Gastrocnemius medialis (tissue), 4 donors: ENCODE results near the gene PTPRM. TPM values are rescaled to one million over a fixed set of nuclear protein-coding genes. Genes with fewer than 3 reads are reported as not detected.

Experiments
- ATAC-seq, 2 donors: fragments of 150-250 bp; one replicate each; pipeline ENCODE4 v1.9.1; 2016
- DNase-seq, 2 donors: peaks; one replicate each; pipeline ENCODE4 v3.0.0-alpha.2; 2019
- H3K27ac ChIP-seq, 4 donors: fragments of 200-600 bp; sonication (generic); 1 replicate in 1 of 4; 2 replicates in 3 of 4; pipeline ENCODE4 v1.5.1; 2016 to 2018; ENCODE audit warnings: mild to moderate bottlenecking in 2 of 4, moderate library complexity in 1 of 4
- H3K27me3 ChIP-seq, 3 donors: fragments of 200-600 bp; sonication (generic) in 2 of 3; 1 replicate in 1 of 3; 2 replicates in 2 of 3; pipeline versions ENCODE4 v1.5.1 to v1.6.0; 2016 to 2019; ENCODE audit warnings: mild to moderate bottlenecking in 1 of 3, moderate library complexity in 1 of 3
- H3K36me3 ChIP-seq, 2 donors: fragments of 200-600 bp; sonication (generic) in 1 of 2; one replicate each; pipeline ENCODE4 v1.5.1; 2017 to 2018
- H3K4me1 ChIP-seq, 2 donors: fragments of 200-600 bp; sonication (generic) in 1 of 2; one replicate each; pipeline ENCODE4 v1.5.1; 2016 to 2017; ENCODE audit warnings: mild to moderate bottlenecking in 2 of 2
- H3K4me3 ChIP-seq, 4 donors: fragments of 200-600 bp; sonication (generic) in 3 of 4; 1 replicate in 1 of 4; 2 replicates in 3 of 4; pipeline ENCODE4 v1.5.1; 2016 to 2019; ENCODE audit warnings: mild to moderate bottlenecking in 2 of 4
- H3K9me3 ChIP-seq, 3 donors: fragments of 200-600 bp; sonication (generic) in 2 of 3; 1 replicate in 1 of 3; 2 replicates in 2 of 3; pipeline ENCODE4 v1.5.1; 2016 to 2019
- CTCF ChIP-seq, 5 experiments: fragments of 450-650 bp in 3 of 5; fragments of 200-600 bp in 2 of 5; sonication (generic) in 2 of 5; IDR thresholded peaks in 4 of 5; conservative IDR thresholded peaks in 1 of 5; 1 replicate in 4 of 5; 2 replicates in 1 of 5; pipeline ENCODE4 v1.5.1; 2016 to 2019; ENCODE audit warnings: antibody characterized with exemption in 5 of 5, mild to moderate bottlenecking in 3 of 5, moderate library complexity in 3 of 5
- POLR2A ChIP-seq, 2 donors: fragments of 450-650 bp; IDR thresholded peaks; one replicate each; pipeline ENCODE4 v1.6.1; 2017; ENCODE audit warnings: antibody characterized with exemption in 2 of 2, mild to moderate bottlenecking in 2 of 2, moderate library complexity in 2 of 2
- in situ Hi-C, 4 donors: fragments of 200-750 bp; cut with MboI; loops; one replicate each; pipeline versions ENCODE4 v1.15.0 to v1.8.0; 2017; ENCODE audit warnings: low sequenced_read_pairs in 4 of 4
- intact Hi-C: fragments of 100-400 bp; cut with DNase I; formaldehyde crosslinking; loops from one replicate; pipeline ENCODE4 v1.15.1; 2023; ENCODE audit warnings: low total_unique reads
- total RNA-seq, 4 donors: library from RNA; depleted of rRNA; stranded (reverse); fragments of >200 nt; gene quantifications; one replicate each; pipeline versions ENCODE4 v1.1.0 to v1.2.3, GENCODE V29; 2016

PTPRM gene
- total RNA-seq, 4 donors from 2014 or later, result 52.6 to 79.3 (median 63.8) TPM

GRCh38 chr18:8380926-8381325 lies 813.8 kb downstream of the PTPRM start:
- H3K4me1 ChIP-seq, result no peaks in the 10 kb centered on the region
- ATAC-seq, result no peak
- no peak overlapping the region for H3K4me3 ChIP-seq
- intact Hi-C loops, result no loop called here
- no peaks in the 10 kb centered on the region for H3K27me3 ChIP-seq
- no peaks in the 10 kb centered on the region for H3K9me3 ChIP-seq
- no peak for DNase-seq
- peaks cover 3 to 56% of the 10 kb centered on the region in 2 donors for H3K36me3 ChIP-seq
- no peak overlapping the region for H3K27ac ChIP-seq
- TF ChIP-seq POLR2A (IDR thresholded peaks at IDR 0.05), result no peak
- no peak for TF ChIP-seq CTCF (IDR thresholded peaks at IDR 0.05 in 4 of 5, conservative IDR thresholded peaks at IDR 0.05 in 1 of 5)
- in situ Hi-C loops, result loop anchor here in 2 of 4 donors (10.0 to 25.0 kb wide), 2 partner anchors 296 to 1119 kb away; no protein-coding TSS in a partner anchor

GRCh38 chr18:8381821-8382459 lies 814.8 kb downstream of the PTPRM start:
- no peak overlapping the region for H3K27ac ChIP-seq
- H3K9me3 ChIP-seq, result no peaks in the 10 kb centered on the region
- ATAC-seq (no peak), DNase-seq (no peak)
- H3K27me3 ChIP-seq, result no peaks in the 10 kb centered on the region
- TF ChIP-seq POLR2A (IDR thresholded peaks at IDR 0.05) (no peak), CTCF (IDR thresholded peaks at IDR 0.05 in 4 of 5, conservative IDR thresholded peaks at IDR 0.05 in 1 of 5) (no peak)
- no peaks in the 10 kb centered on the region for H3K4me1 ChIP-seq
- H3K36me3 ChIP-seq, result peaks cover 3 to 59% of the 10 kb centered on the region in 2 donors
- intact Hi-C loops, result no loop called here
- in situ Hi-C loops, result loop anchor here in 2 of 4 donors (10.0 to 25.0 kb wide), 2 partner anchors 297 to 1120 kb away; no protein-coding TSS in a partner anchor
- no peak overlapping the region for H3K4me3 ChIP-seq

- DNase-seq (no peak), ATAC-seq (no peak)
- Histone ChIP-seq H3K4me1 (no peaks in the 10 kb centered on the region), H3K27me3 (no peaks in the 10 kb centered on the region), H3K36me3 (peaks cover 0 to 56% of the 10 kb centered on the region in 2 donors), H3K9me3 (no peaks in the 10 kb centered on the region), H3K27ac (no peak overlapping the region), H3K4me3 (no peak overlapping the region)
- intact Hi-C loops, result loop anchor here (5.0 kb wide), 1 partner anchor 593 kb away; no protein-coding TSS in a partner anchor
- in situ Hi-C loops, result loop anchor here in 2 of 4 donors (10.0 to 25.0 kb wide), 2 partner anchors 301 to 1123 kb away; no protein-coding TSS in a partner anchor
- TF ChIP-seq POLR2A (IDR thresholded peaks at IDR 0.05) (no peak), CTCF (IDR thresholded peaks at IDR 0.05 in 4 of 5, conservative IDR thresholded peaks at IDR 0.05 in 1 of 5) (no peak)
Measured at GRCh38 chr18:8385400-8385799, 818.3 kb downstream of the PTPRM start.

GRCh38 chr18:8386669-8387380 lies 819.7 kb downstream of the PTPRM start:
- H3K27ac ChIP-seq, result no peak overlapping the region
- intact Hi-C loops, result loop anchor here (5.0 kb wide), 1 partner anchor 595 kb away; no protein-coding TSS in a partner anchor
- ATAC-seq (no peak), DNase-seq (no peak)
- H3K4me3 ChIP-seq, result no peak overlapping the region
- no peaks in the 10 kb centered on the region for H3K9me3 ChIP-seq
- no peak for TF ChIP-seq CTCF (IDR thresholded peaks at IDR 0.05 in 4 of 5, conservative IDR thresholded peaks at IDR 0.05 in 1 of 5)
- TF ChIP-seq POLR2A (IDR thresholded peaks at IDR 0.05), result no peak
- in situ Hi-C loops, result loop anchor here in 2 of 4 donors (10.0 to 25.0 kb wide), 2 partner anchors 302 to 1125 kb away; no protein-coding TSS in a partner anchor
- H3K4me1 ChIP-seq, result no peaks in the 10 kb centered on the region
- H3K27me3 ChIP-seq, result no peaks in the 10 kb centered on the region
- peaks cover 0 to 61% of the 10 kb centered on the region in 2 donors for H3K36me3 ChIP-seq
